Esophagus squamous epithelium (tissue), 4 donors: ENCODE results near the gene ARV1.

ENCODE experiments used
- CTCF ChIP-seq, 6 experiments: fragments of 450-650 bp in 4 of 6; fragments of 200-600 bp in 2 of 6; sonication (generic) in 2 of 6; IDR thresholded peaks; one replicate each; pipeline ENCODE4 v1.5.1; 2016 to 2019; ENCODE audit warnings: antibody characterized with exemption in 6 of 6, mild to moderate bottlenecking in 4 of 6, moderate library complexity in 4 of 6
- POLR2A ChIP-seq, 4 donors: fragments of 450-650 bp; IDR thresholded peaks; one replicate each; pipeline ENCODE4 v1.6.1; 2017; ENCODE audit warnings: antibody characterized with exemption in 4 of 4, mild to moderate bottlenecking in 4 of 4, moderate library complexity in 3 of 4

DNA sequence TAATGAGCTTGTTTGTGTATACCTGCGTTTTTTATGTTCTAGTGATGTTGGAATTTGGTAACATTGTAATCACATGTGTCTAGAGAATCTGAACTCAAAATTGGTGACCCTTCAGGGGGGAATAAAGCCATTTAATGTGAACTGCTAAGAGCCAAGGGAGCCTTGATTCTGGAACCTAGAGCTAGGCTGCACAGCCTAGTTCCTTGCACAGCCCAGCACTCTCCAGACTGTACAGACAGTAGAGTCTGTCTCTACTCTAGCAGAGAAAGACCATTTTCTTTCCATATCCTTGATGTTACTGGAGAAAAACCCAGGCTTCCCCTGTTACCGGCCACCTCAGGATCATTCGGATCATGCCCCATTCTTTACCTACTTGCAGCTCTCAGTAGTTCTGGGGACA lies 8.6 kb downstream of the ARV1 start:
- no peak for TF ChIP-seq CTCF (IDR thresholded peaks at IDR 0.05)
- no peak for TF ChIP-seq POLR2A (IDR thresholded peaks at IDR 0.05)
